ENCODE results near the gene EPHB2. TPM values are rescaled to one million over a fixed set of nuclear protein-coding genes. Genes with fewer than 3 reads are reported as not detected.

Gene EPHB2
- polyA plus RNA-seq, 6 donors from 2014 or later: 0.08 TPM; not detected in 5

- peaks cover 7 to 32% (median 25%) of the 10 kb centered on the region in 3 donors for H3K27me3 Mint-ChIP-seq
- DNase-seq (no peak), ATAC-seq (ENCODE audit: low read depth in 2 of 2) (no peak)
- no peaks in the 10 kb centered on the region for H3K9me3 Mint-ChIP-seq
- H3K36me3 Mint-ChIP-seq: no peaks in the 10 kb centered on the region
- no peak overlapping the region for H3K4me3 Mint-ChIP-seq
- H3K4me1 Mint-ChIP-seq: no peaks in the 10 kb centered on the region
- H3K27ac Mint-ChIP-seq: no peak overlapping the region
Measured at GRCh38 chr1:22738069-22738435, 27.4 kb downstream of the EPHB2 start.

- Mint-ChIP-seq H3K9me3 (no peaks in the 10 kb centered on the region), H3K36me3 (no peaks in the 10 kb centered on the region), H3K27ac (no peak overlapping the region), H3K27me3 (peaks cover 7 to 32% (median 25%) of the 10 kb centered on the region in 3 donors), H3K4me3 (no peak overlapping the region), H3K4me1 (no peaks in the 10 kb centered on the region)
- no peak for DNase-seq
- ATAC-seq (ENCODE audit: low read depth in 2 of 2): no peak
Measured at GRCh38 chr1:22738522-22738921, 27.9 kb downstream of the EPHB2 start.

- DNase-seq (no peak), ATAC-seq (ENCODE audit: low read depth in 2 of 2) (no peak)
- Mint-ChIP-seq H3K4me1 (no peaks in the 10 kb centered on the region), H3K4me3 (no peak overlapping the region), H3K9me3 (no peaks in the 10 kb centered on the region), H3K27me3 (peaks cover 7 to 37% (median 25%) of the 10 kb centered on the region in 3 donors), H3K36me3 (no peaks in the 10 kb centered on the region), H3K27ac (no peak overlapping the region)
Measured at GRCh38 chr1:22739648-22740385, 29.2 kb downstream of the EPHB2 start.

- Mint-ChIP-seq H3K4me1 (no peaks in the 10 kb centered on the region), H3K27me3 (peaks cover 7 to 37% (median 25%) of the 10 kb centered on the region in 3 donors), H3K36me3 (no peaks in the 10 kb centered on the region), H3K9me3 (no peaks in the 10 kb centered on the region), H3K27ac (no peak overlapping the region), H3K4me3 (no peak overlapping the region)
- ATAC-seq (ENCODE audit: low read depth in 2 of 2) (no peak), DNase-seq (no peak)
Measured at GRCh38 chr1:22741118-22741517, 30.5 kb downstream of the EPHB2 start.

- Mint-ChIP-seq H3K4me1 (peaks cover 0 to 8% (median 3%) of the 10 kb centered on the region in 3 donors), H3K4me3 (no peak overlapping the region), H3K36me3 (no peaks in the 10 kb centered on the region), H3K27ac (no peak overlapping the region), H3K27me3 (peaks cover 7 to 29% (median 20%) of the 10 kb centered on the region in 3 donors), H3K9me3 (no peaks in the 10 kb centered on the region)
- DNase-seq (no peak), ATAC-seq (ENCODE audit: low read depth in 2 of 2) (no peak)
Measured at GRCh38 chr1:22745669-22746585, 35.3 kb downstream of the EPHB2 start.

- Mint-ChIP-seq H3K4me1 (peaks cover 0 to 8% (median 3%) of the 10 kb centered on the region in 3 donors), H3K9me3 (no peaks in the 10 kb centered on the region), H3K27me3 (peaks cover 4 to 17% (median 10%) of the 10 kb centered on the region in 3 donors), H3K4me3 (no peak overlapping the region), H3K36me3 (no peaks in the 10 kb centered on the region), H3K27ac (no peak overlapping the region)
- DNase-seq (no peak), ATAC-seq (ENCODE audit: low read depth in 2 of 2) (no peak)
Measured at GRCh38 chr1:22747021-22747734, 36.5 kb downstream of the EPHB2 start.

GRCh38 chr1:22747735-22748073 is 37.1 kb downstream of the EPHB2 start:
- no peak for ATAC-seq (ENCODE audit: low read depth in 2 of 2)

GRCh38 chr1:22749503-22749902 is 38.9 kb downstream of the EPHB2 start:
- peaks cover 0 to 8% (median 3%) of the 10 kb centered on the region in 3 donors for H3K4me1 Mint-ChIP-seq
- no peaks in the 10 kb centered on the region for H3K9me3 Mint-ChIP-seq
- peaks cover 0 to 18% (median 0%) of the 10 kb centered on the region in 3 donors for H3K27me3 Mint-ChIP-seq
- H3K4me3 Mint-ChIP-seq: no peak overlapping the region
- DNase-seq (no peak), ATAC-seq (ENCODE audit: low read depth in 2 of 2) (no peak)
- H3K36me3 Mint-ChIP-seq: no peaks in the 10 kb centered on the region
- H3K27ac Mint-ChIP-seq: no peak overlapping the region

More at GRCh38 chr1:22747735-22748073, 37.1 kb downstream of the EPHB2 start:
- DNase-seq: no peak
- Mint-ChIP-seq H3K36me3 (no peaks in the 10 kb centered on the region), H3K27me3 (peaks cover 0 to 12% (median 5%) of the 10 kb centered on the region in 3 donors), H3K27ac (no peak overlapping the region), H3K9me3 (no peaks in the 10 kb centered on the region), H3K4me3 (no peak overlapping the region), H3K4me1 (peaks cover 0 to 8% (median 3%) of the 10 kb centered on the region in 3 donors)

GRCh38 chr1:22749919-22750684 is 39.5 kb downstream of the EPHB2 start:
- Mint-ChIP-seq H3K9me3 (no peaks in the 10 kb centered on the region), H3K27me3 (peaks cover 0 to 18% (median 0%) of the 10 kb centered on the region in 3 donors), H3K27ac (no peak overlapping the region), H3K36me3 (no peaks in the 10 kb centered on the region), H3K4me1 (peaks cover 0 to 8% (median 3%) of the 10 kb centered on the region in 3 donors), H3K4me3 (no peak overlapping the region)
- ATAC-seq (ENCODE audit: low read depth in 2 of 2): no peak
- DNase-seq: no peak

- Mint-ChIP-seq H3K36me3 (no peaks in the 10 kb centered on the region), H3K4me1 (peaks cover 0 to 8% (median 3%) of the 10 kb centered on the region in 3 donors), H3K9me3 (no peaks in the 10 kb centered on the region), H3K27me3 (peaks cover 0 to 18% (median 0%) of the 10 kb centered on the region in 3 donors), H3K4me3 (no peak overlapping the region), H3K27ac (no peak overlapping the region)
- ATAC-seq (ENCODE audit: low read depth in 2 of 2) (no peak), DNase-seq (no peak)
Measured at GRCh38 chr1:22750685-22751051, 40.0 kb downstream of the EPHB2 start.

- Mint-ChIP-seq H3K36me3 (no peaks in the 10 kb centered on the region), H3K4me1 (peaks cover 0 to 8% (median 3%) of the 10 kb centered on the region in 3 donors), H3K9me3 (no peaks in the 10 kb centered on the region), H3K27ac (no peak overlapping the region), H3K27me3 (peaks cover 0 to 18% (median 4%) of the 10 kb centered on the region in 3 donors), H3K4me3 (no peak overlapping the region)
- DNase-seq: no peak
- ATAC-seq (ENCODE audit: low read depth in 2 of 2): no peak
Measured at GRCh38 chr1:22751124-22751531, 40.5 kb downstream of the EPHB2 start.

GRCh38 chr1:22752339-22752738 is 41.7 kb downstream of the EPHB2 start:
- DNase-seq: no peak
- Mint-ChIP-seq H3K4me1 (peaks cover 0 to 8% (median 3%) of the 10 kb centered on the region in 3 donors), H3K9me3 (no peaks in the 10 kb centered on the region), H3K27me3 (peaks cover 4 to 18% (median 5%) of the 10 kb centered on the region in 3 donors), H3K4me3 (no peak overlapping the region), H3K36me3 (no peaks in the 10 kb centered on the region), H3K27ac (no peak overlapping the region)
- ATAC-seq (ENCODE audit: low read depth in 2 of 2): no peak
